H1 (cell line): ENCODE results near the gene KRTAP20-4.

Experiments used
- CHD2 ChIP-seq: IDR thresholded peaks from 2 replicates; pipeline ENCODE4 v1.6.1; 2012; ENCODE audit warnings: low read length, improper control_type of control experiment
- NANOG ChIP-seq: IDR thresholded peaks from 2 replicates; pipeline ENCODE4 v1.6.1; 2011; ENCODE audit warnings: low read length, low read depth, mild to moderate bottlenecking, inconsistent platforms; ENCODE audit not compliant: insufficient read depth, poor library complexity, severe bottlenecking
- POLR2AphosphoS5 ChIP-seq: IDR thresholded peaks from 2 replicates; pipeline ENCODE4 v1.6.1; 2011; ENCODE audit warnings: low read depth, low read length
- SIX5 ChIP-seq: IDR thresholded peaks from 2 replicates; pipeline ENCODE4 v1.6.1; 2011; ENCODE audit warnings: mild to moderate bottlenecking, low read depth, low read length

DNA sequence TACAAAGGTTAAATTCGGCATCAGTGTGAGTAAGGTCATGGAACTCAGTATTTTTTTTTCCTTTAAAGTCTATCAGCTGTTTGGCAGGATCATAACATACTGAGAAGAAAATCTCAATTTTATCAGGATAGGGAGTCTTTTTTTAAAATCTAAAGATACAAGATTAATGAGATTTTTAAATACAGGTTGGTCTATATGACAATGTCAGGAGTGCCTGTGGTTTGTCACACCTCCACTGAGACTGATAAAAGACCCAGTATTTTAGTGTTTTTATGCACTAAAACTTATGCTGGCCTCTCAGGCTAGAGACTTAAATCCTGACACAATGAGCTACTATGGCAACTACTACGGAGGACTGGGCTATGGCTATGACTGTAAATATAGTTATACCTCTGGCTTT, 22.1 kb downstream of the KRTAP20-4 start, which contains the start of gene KRTAP20-3:
- TF ChIP-seq SIX5 (no peak), CHD2 (no peak), POLR2AphosphoS5 (no peak), NANOG (no peak)
